B cell (primary cell): ENCODE data around the gene TGFBR1.

Source experiments
- CTCF ChIP-seq: fragments of 200-600 bp; IDR thresholded peaks from one replicate; pipeline ENCODE4 v1.8.0; 2022; ENCODE audit warnings: antibody characterized with exemption, mild to moderate bottlenecking
- EZH2 ChIP-seq: IDR thresholded peaks from 2 replicates; pipeline ENCODE4 v1.6.1; 2012; ENCODE audit warnings: borderline replicate concordance, low read depth, mild to moderate bottlenecking, moderate library complexity, low read length; ENCODE audit not compliant: insufficient read depth, poor library complexity, severe bottlenecking

GRCh38 chr9:99197124-99197630 is 92.3 kb downstream of the TGFBR1 start:
- TF ChIP-seq CTCF (no peak), EZH2 (no peak)
